Ectodermal cell (in vitro differentiated cells): ENCODE results near the gene DST.

ENCODE experiments used
- H3K27ac ChIP-seq: 2 replicates; pipeline ENCODE4 v1.7.0; 2013; ENCODE audit warnings: mild to moderate bottlenecking, low read depth, low read length; ENCODE audit not compliant: insufficient read depth, poor library complexity, severe bottlenecking
- H3K27me3 ChIP-seq: 2 replicates; pipeline ENCODE4 v1.7.0; 2013; ENCODE audit warnings: mild to moderate bottlenecking, low read length; ENCODE audit not compliant: insufficient read depth, control insufficient read depth, poor library complexity, severe bottlenecking
- H3K36me3 ChIP-seq: one replicate; pipeline ENCODE4 v1.7.0; 2013; ENCODE audit warnings: low read length; ENCODE audit not compliant: control insufficient read depth, insufficient read depth
- H3K4me1 ChIP-seq: one replicate; pipeline ENCODE4 v1.7.0; 2013; ENCODE audit warnings: low read length; ENCODE audit not compliant: control insufficient read depth, insufficient read depth
- H3K4me3 ChIP-seq: 2 replicates; pipeline ENCODE4 v1.7.0; 2013; ENCODE audit warnings: low read depth, low read length, control low read depth; ENCODE audit not compliant: insufficient read depth
- H3K9me3 ChIP-seq: 2 replicates; pipeline ENCODE4 v1.7.0; 2013; ENCODE audit warnings: mild to moderate bottlenecking, low read length, moderate library complexity; ENCODE audit not compliant: control insufficient read depth
- WGBS, 2 experiments: methylation state at CpG; one replicate each; pipeline ENCODE4 v1.1.7; 2013; ENCODE audit warnings: missing lambda C conversion rate in 2 of 2; 5-methylcytosine and 5-hydroxymethylcytosine counted together

DST gene

GRCh38 chr6:56477241-56477640 lies 165.4 kb downstream of the DST start:
- Histone ChIP-seq H3K9me3 (no peaks in the 10 kb centered on the region), H3K27me3 (no peaks in the 10 kb centered on the region), H3K4me3 (no peak overlapping the region), H3K36me3 (peaks cover 54% of the 10 kb centered on the region), H3K4me1 (no peaks in the 10 kb centered on the region), H3K27ac (no peak overlapping the region)
- WGBS, 2 experiments: 93 to 98% methylated on average over 5 of the region's 5 CpGs

- Histone ChIP-seq H3K36me3 (peaks cover 45% of the 10 kb centered on the region), H3K27ac (no peak overlapping the region), H3K9me3 (no peaks in the 10 kb centered on the region), H3K27me3 (no peaks in the 10 kb centered on the region), H3K4me3 (no peak overlapping the region), H3K4me1 (no peaks in the 10 kb centered on the region)
- WGBS, 2 experiments: 91 to 94% methylated on average over 4 of the region's 4 CpGs
Measured at GRCh38 chr6:56475736-56476457, 166.8 kb downstream of the DST start.

- Histone ChIP-seq H3K4me1 (no peaks in the 10 kb centered on the region), H3K36me3 (peaks cover 33% of the 10 kb centered on the region), H3K27me3 (no peaks in the 10 kb centered on the region), H3K27ac (no peak overlapping the region), H3K9me3 (no peaks in the 10 kb centered on the region), H3K4me3 (no peak overlapping the region)
- 100% methylated on average over 1 of the region's 1 CpG; no CpG with 5 or more reads in 1 of the 2 experiments for WGBS, 2 experiments
Measured at GRCh38 chr6:56474532-56474931, 168.2 kb downstream of the DST start.

- H3K9me3 ChIP-seq: no peaks in the 10 kb centered on the region
- 95 to 97% methylated on average over 13 of the region's 13 CpGs for WGBS, 2 experiments
- H3K27me3 ChIP-seq: no peaks in the 10 kb centered on the region
- no peak overlapping the region for H3K27ac ChIP-seq
- H3K36me3 ChIP-seq: peaks cover 28% of the 10 kb centered on the region
- H3K4me3 ChIP-seq: no peak overlapping the region
- H3K4me1 ChIP-seq: no peaks in the 10 kb centered on the region
Measured at GRCh38 chr6:56463443-56463842, 179.2 kb downstream of the DST start.

GRCh38 chr6:56459030-56459805 lies 183.5 kb downstream of the DST start:
- Histone ChIP-seq H3K9me3 (no peaks in the 10 kb centered on the region), H3K27me3 (no peaks in the 10 kb centered on the region), H3K36me3 (peaks cover 27% of the 10 kb centered on the region), H3K4me1 (no peaks in the 10 kb centered on the region), H3K4me3 (no peak overlapping the region), H3K27ac (no peak overlapping the region)
- 95% methylated on average over 13 of the region's 13 CpGs for WGBS, 2 experiments

- no peak overlapping the region for H3K27ac ChIP-seq
- H3K4me3 ChIP-seq: no peak overlapping the region
- H3K27me3 ChIP-seq: no peaks in the 10 kb centered on the region
- H3K9me3 ChIP-seq: no peaks in the 10 kb centered on the region
- peaks cover 27% of the 10 kb centered on the region for H3K36me3 ChIP-seq
- H3K4me1 ChIP-seq: no peaks in the 10 kb centered on the region
- WGBS, 2 experiments: 93 to 100% methylated on average over 4 to 5 of the region's 5 CpGs
Measured at GRCh38 chr6:56458324-56458884, 184.3 kb downstream of the DST start.

- Histone ChIP-seq H3K36me3 (peaks cover 22% of the 10 kb centered on the region), H3K4me3 (no peak overlapping the region)
Measured at GRCh38 chr6:56456785-56457184, 185.9 kb downstream of the DST start.

GRCh38 chr6:56450882-56451739 lies 191.6 kb downstream of the DST start:
- H3K4me1 ChIP-seq: no peaks in the 10 kb centered on the region
- H3K27ac ChIP-seq: no peak overlapping the region
- WGBS, 2 experiments: 88 to 92% methylated on average over 2 of the region's 2 CpGs
- H3K27me3 ChIP-seq: no peaks in the 10 kb centered on the region
- no peak overlapping the region for H3K4me3 ChIP-seq
- no peaks in the 10 kb centered on the region for H3K9me3 ChIP-seq
- H3K36me3 ChIP-seq: no peaks in the 10 kb centered on the region

More at GRCh38 chr6:56456785-56457184, 185.9 kb downstream of the DST start:
- WGBS, 2 experiments: 95 to 100% methylated on average over 1 to 2 of the region's 2 CpGs
- H3K27ac ChIP-seq: no peak overlapping the region
- no peaks in the 10 kb centered on the region for H3K4me1 ChIP-seq
- no peaks in the 10 kb centered on the region for H3K9me3 ChIP-seq
- no peaks in the 10 kb centered on the region for H3K27me3 ChIP-seq

GRCh38 chr6:56450376-56450775 lies 192.3 kb downstream of the DST start:
- Histone ChIP-seq H3K27me3 (no peaks in the 10 kb centered on the region), H3K4me1 (no peaks in the 10 kb centered on the region), H3K9me3 (no peaks in the 10 kb centered on the region), H3K36me3 (no peaks in the 10 kb centered on the region), H3K4me3 (no peak overlapping the region), H3K27ac (no peak overlapping the region)
- 91 to 94% methylated on average over 3 of the region's 3 CpGs for WGBS, 2 experiments
